Measurements from ENCODE around the gene BARHL1. TPM values are rescaled to one million over a fixed set of nuclear protein-coding genes. Genes with fewer than 3 reads are reported as not detected.

The BARHL1 gene
- total RNA-seq, 1 donor from 2014 or later, result not detected

GRCh38 chr9:132547976-132548730, 34.3 kb upstream of the BARHL1 start:
- DNase-seq (ENCODE audit: low read depth), result no peak
- Histone ChIP-seq H3K4me1 (ENCODE audit: insufficient read depth, low read length) (peaks cover 7% of the 10 kb centered on the region), H3K9ac (ENCODE audit: low read length) (no peak overlapping the region), H4K20me1 (ENCODE audit: insufficient read depth, low read length) (no peaks in the 10 kb centered on the region), H2AFZ (ENCODE audit: low read depth, low read length) (no peak overlapping the region), H3K79me2 (ENCODE audit: insufficient read depth, low read length) (no peaks in the 10 kb centered on the region), H3K27ac (ENCODE audit: low read depth, low read length) (no peak overlapping the region), H3K9me3 (ENCODE audit: insufficient read depth, low read depth, low read length) (no peaks in the 10 kb centered on the region), H3K27me3 (ENCODE audit: insufficient read depth, low read length) (no peaks in the 10 kb centered on the region), H3K4me3 (ENCODE audit: insufficient read depth, low read depth, low read length) (no peak overlapping the region), H3K36me3 (ENCODE audit: insufficient read depth, low read length) (no peaks in the 10 kb centered on the region), H3K4me2 (ENCODE audit: low read length) (no peak overlapping the region)
- no peaks in the 10 kb centered on the region for H3K4me1 Mint-ChIP-seq (ENCODE audit: low read depth, unreplicated experiment)
- peaks cover 44% of the 10 kb centered on the region for H3K27me3 Mint-ChIP-seq (ENCODE audit: low read depth, unreplicated experiment)
- no peaks in the 10 kb centered on the region for H3K36me3 Mint-ChIP-seq (ENCODE audit: low read depth, unreplicated experiment)
- no peak overlapping the region for H3K27ac Mint-ChIP-seq (ENCODE audit: unreplicated experiment)
- H3K4me3 Mint-ChIP-seq (ENCODE audit: unreplicated experiment), result peak overlapping the region; percentile 3
- no peak for TF ChIP-seq EZH2 (IDR thresholded peaks at IDR 0.05; ENCODE audit: insufficient read depth, low read length)
- no peak for TF ChIP-seq CTCF (IDR thresholded peaks at IDR 0.05; ENCODE audit: insufficient read depth, low read depth, low read length)
- H3K9me3 Mint-ChIP-seq (ENCODE audit: unreplicated experiment), result no peaks in the 10 kb centered on the region
- no peak for FAIRE-seq

- peak; percentile 2 for DNase-seq (ENCODE audit: low read depth)
- TF ChIP-seq CTCF (IDR thresholded peaks at IDR 0.05; ENCODE audit: insufficient read depth, low read depth, low read length), result no peak
- no peak for TF ChIP-seq EZH2 (IDR thresholded peaks at IDR 0.05; ENCODE audit: insufficient read depth, low read length)
- H3K36me3 Mint-ChIP-seq (ENCODE audit: low read depth, unreplicated experiment), result no peaks in the 10 kb centered on the region
Measured at GRCh38 chr9:132548751-132549640, 33.4 kb upstream of the BARHL1 start.

More at GRCh38 chr9:132548751-132549640, 33.4 kb upstream of the BARHL1 start:
- Mint-ChIP-seq H3K9me3 (ENCODE audit: unreplicated experiment) (no peaks in the 10 kb centered on the region), H3K4me3 (ENCODE audit: unreplicated experiment) (no peak overlapping the region), H3K27me3 (ENCODE audit: low read depth, unreplicated experiment) (peaks cover 39% of the 10 kb centered on the region), H3K4me1 (ENCODE audit: low read depth, unreplicated experiment) (no peaks in the 10 kb centered on the region), H3K27ac (ENCODE audit: unreplicated experiment) (no peak overlapping the region)
- Histone ChIP-seq H3K27ac (ENCODE audit: low read depth, low read length) (no peak overlapping the region), H3K79me2 (ENCODE audit: insufficient read depth, low read length) (no peaks in the 10 kb centered on the region), H3K27me3 (ENCODE audit: insufficient read depth, low read length) (no peaks in the 10 kb centered on the region), H3K36me3 (ENCODE audit: insufficient read depth, low read length) (no peaks in the 10 kb centered on the region), H3K4me1 (ENCODE audit: insufficient read depth, low read length) (peaks cover 7% of the 10 kb centered on the region), H4K20me1 (ENCODE audit: insufficient read depth, low read length) (no peaks in the 10 kb centered on the region), H3K9ac (ENCODE audit: low read length) (no peak overlapping the region), H3K4me3 (ENCODE audit: insufficient read depth, low read depth, low read length) (no peak overlapping the region), H3K4me2 (ENCODE audit: low read length) (peak overlapping the region; percentile 36), H2AFZ (ENCODE audit: low read depth, low read length) (peak overlapping the region; percentile 56), H3K9me3 (ENCODE audit: insufficient read depth, low read depth, low read length) (no peaks in the 10 kb centered on the region)
- FAIRE-seq, result no peak

Data from astrocyte (in vitro differentiated cells and primary cell).